OCI-LY7 (cell line): ENCODE data around the gene PATL1. TPM values are rescaled to one million over a fixed set of nuclear protein-coding genes. Genes with fewer than 3 reads are reported as not detected.
A peak's percentile ranks its signal among the peaks of the same experiment; 100 is the strongest.

ENCODE experiments used
- BruUV-seq: library from RNA; stranded (reverse); fragments of 400-500 nt; replicated peaks from 2 replicates; lab custom pipeline; 2021; lab: Mats Ljungman, UMichigan
- CTCF ChIA-PET: fragments of 300-600 bp; sonication (Branson Sonifier 250); formaldehyde crosslinking; loops from one replicate; lab custom pipeline; 2022; ENCODE audit warnings: antibody characterized with exemption; ENCODE audit not compliant: unreplicated experiment; lab: Charles Lee
- POLR2A ChIA-PET: fragments of 300-600 bp; sonication (Branson Sonifier 250); formaldehyde crosslinking; loops from one replicate; lab custom pipeline; 2022; ENCODE audit warnings: antibody characterized with exemption; lab: Charles Lee
- DNase-seq: peaks from one replicate; pipeline ENCODE4 v3.0.0-alpha.2; 2015; ENCODE audit warnings: low spot score
- H2AFZ ChIP-seq: fragments of 200-600 bp; sonication (generic), shearing (Covaris generic); 2 replicates; pipeline ENCODE4 v1.6.1; 2014; ENCODE audit warnings: mild to moderate bottlenecking, antibody characterized with exemption, low read length, moderate library complexity
- H3K27ac ChIP-seq: fragments of 200-600 bp; sonication (generic); 2 replicates; pipeline ENCODE4 v1.5.1; 2014; ENCODE audit warnings: mixed run types, low read depth, mild to moderate bottlenecking, moderate library complexity, low read length, inconsistent platforms; ENCODE audit not compliant: poor library complexity, severe bottlenecking
- H3K36me3 ChIP-seq: fragments of 200-600 bp; sonication (generic); 2 replicates; pipeline ENCODE4 v1.6.1; 2014; ENCODE audit warnings: mild to moderate bottlenecking, antibody characterized with exemption, low read length, moderate library complexity, mixed read lengths; ENCODE audit not compliant: insufficient read depth
- H3K4me1 ChIP-seq: fragments of 200-600 bp; sonication (generic); 2 replicates; pipeline ENCODE4 v1.5.1; 2014; ENCODE audit warnings: mild to moderate bottlenecking, low read length; ENCODE audit not compliant: insufficient read depth, poor library complexity, severe bottlenecking
- H3K4me2 ChIP-seq: fragments of 200-600 bp; sonication (generic); 2 replicates; pipeline ENCODE4 v1.6.1; 2014; ENCODE audit warnings: mild to moderate bottlenecking, low read length
- H3K4me3 ChIP-seq: fragments of 200-600 bp; sonication (generic); 2 replicates; pipeline ENCODE4 v1.5.1; 2014; ENCODE audit warnings: mild to moderate bottlenecking, low read depth, low read length; ENCODE audit not compliant: poor library complexity, severe bottlenecking
- H3K79me2 ChIP-seq: fragments of 200-600 bp; sonication (generic); 2 replicates; pipeline ENCODE4 v1.6.1; 2016; ENCODE audit warnings: low read depth, mild to moderate bottlenecking, low read length, moderate library complexity, mixed read lengths; ENCODE audit not compliant: insufficient read depth
- H3K9me2 ChIP-seq: fragments of 200-600 bp; sonication (generic); 2 replicates; pipeline ENCODE4 v1.6.1; 2016; ENCODE audit warnings: mild to moderate bottlenecking, low read length, mixed read lengths; ENCODE audit not compliant: insufficient read depth
- H3K9me3 ChIP-seq: fragments of 200-600 bp; sonication (generic); 2 replicates; pipeline ENCODE4 v1.6.1; 2014; ENCODE audit warnings: mild to moderate bottlenecking, mixed run types, low read length, mixed read lengths
- H4K20me1 ChIP-seq: fragments of 200-600 bp; sonication (generic); 2 replicates; pipeline ENCODE4 v1.6.1; 2014; ENCODE audit warnings: mild to moderate bottlenecking, antibody characterized with exemption, low read length, moderate library complexity, mixed read lengths; ENCODE audit not compliant: insufficient read depth
- CTCF ChIP-seq: fragments of 200-600 bp; sonication (generic); conservative IDR thresholded peaks from 2 replicates; pipeline ENCODE4 v1.5.1; 2014; ENCODE audit warnings: mild to moderate bottlenecking, antibody characterized with exemption, low read length, moderate library complexity, mixed read lengths
- EZH2phosphoT487 ChIP-seq: fragments of 200-600 bp; sonication (generic); IDR thresholded peaks from 2 replicates; pipeline ENCODE4 v1.6.1; 2018; ENCODE audit warnings: low read depth, borderline replicate concordance, mild to moderate bottlenecking, mixed run types, antibody characterized with exemption, low read length, moderate library complexity, mixed read lengths
- intact Hi-C: fragments of 100-400 bp; cut with micrococcal nuclease; formaldehyde crosslinking; loops from one replicate; pipeline ENCODE4 v1.10.0; 2022; ENCODE audit not compliant: unreplicated experiment
- total RNA-seq, 2 experiments: library from RNA; depleted of rRNA in 1 of 2; stranded (reverse); fragments of >200 nt in 1 of 2; shearing (Covaris generic) in 1 of 2; gene quantifications; 2 replicates each; pipeline ENCODE4 v1.2.3, GENCODE V29; 2014 to 2022

PATL1 gene
- total RNA-seq, 2 experiments from 2014 or later: 15.2 to 46.3 TPM

- Histone ChIP-seq H3K36me3 (peaks cover 40% of the 10 kb centered on the region), H3K9me2 (no peaks in the 10 kb centered on the region), H3K9me3 (no peaks in the 10 kb centered on the region), H3K79me2 (peaks cover 42% of the 10 kb centered on the region), H3K4me3 (peak overlapping the region; percentile 98), H2AFZ (no peak overlapping the region), H3K27ac (peak overlapping the region; percentile 36), H3K4me1 (peaks cover 38% of the 10 kb centered on the region), H4K20me1 (peaks cover 28% of the 10 kb centered on the region), H3K4me2 (peak overlapping the region; percentile 100)
- ChIA-PET POLR2A (interaction anchor here (2.0 kb wide), 1 partner anchor 20 kb away, joined by 5 read pairs; no protein-coding TSS in a partner anchor), CTCF (no interaction called here)
- intact Hi-C loops: loop anchor here (5.0 kb wide), 3 partner anchors 37 to 1037 kb away; partner anchors contain the start of genes LPXN and ZFP91
- no peak for TF ChIP-seq CTCF
- no peak for TF ChIP-seq EZH2phosphoT487
- peak; percentile 8 for DNase-seq
- BruUV-seq: no TSS peak
Observed at GRCh38 chr11:59614277-59615119, 54.3 kb downstream of the PATL1 start.

GRCh38 chr11:59611570-59612565, 57.0 kb downstream of the PATL1 start:
- Histone ChIP-seq H3K4me1 (peaks cover 34% of the 10 kb centered on the region), H4K20me1 (peaks cover 28% of the 10 kb centered on the region), H3K9me3 (no peaks in the 10 kb centered on the region), H3K4me2 (no peak overlapping the region), H3K36me3 (peaks cover 66% of the 10 kb centered on the region), H2AFZ (no peak overlapping the region), H3K79me2 (peaks cover 42% of the 10 kb centered on the region), H3K9me2 (no peaks in the 10 kb centered on the region), H3K27ac (no peak overlapping the region), H3K4me3 (no peak overlapping the region)
- TF ChIP-seq EZH2phosphoT487 (no peak), CTCF (no peak)
- POLR2A ChIA-PET: interaction anchor here (0.6 to 1.2 kb wide), 3 partner anchors 10 to 40 kb away, joined by 3 read pairs; no protein-coding TSS in a partner anchor
- no TSS peak for BruUV-seq
- CTCF ChIA-PET: interaction anchor here (0.6 kb wide), 1 partner anchor 51 kb away, joined by 4 read pairs; no protein-coding TSS in a partner anchor
- intact Hi-C loops: loop anchor here (5.0 kb wide), 1 partner anchor 35 kb away; no protein-coding TSS in a partner anchor
- no peak for DNase-seq
